ENCODE measurements around the gene IGLON5. TPM values are rescaled to one million over a fixed set of nuclear protein-coding genes. Genes with fewer than 3 reads are reported as not detected.

IGLON5 gene
- total RNA-seq, result not detected

DNA sequence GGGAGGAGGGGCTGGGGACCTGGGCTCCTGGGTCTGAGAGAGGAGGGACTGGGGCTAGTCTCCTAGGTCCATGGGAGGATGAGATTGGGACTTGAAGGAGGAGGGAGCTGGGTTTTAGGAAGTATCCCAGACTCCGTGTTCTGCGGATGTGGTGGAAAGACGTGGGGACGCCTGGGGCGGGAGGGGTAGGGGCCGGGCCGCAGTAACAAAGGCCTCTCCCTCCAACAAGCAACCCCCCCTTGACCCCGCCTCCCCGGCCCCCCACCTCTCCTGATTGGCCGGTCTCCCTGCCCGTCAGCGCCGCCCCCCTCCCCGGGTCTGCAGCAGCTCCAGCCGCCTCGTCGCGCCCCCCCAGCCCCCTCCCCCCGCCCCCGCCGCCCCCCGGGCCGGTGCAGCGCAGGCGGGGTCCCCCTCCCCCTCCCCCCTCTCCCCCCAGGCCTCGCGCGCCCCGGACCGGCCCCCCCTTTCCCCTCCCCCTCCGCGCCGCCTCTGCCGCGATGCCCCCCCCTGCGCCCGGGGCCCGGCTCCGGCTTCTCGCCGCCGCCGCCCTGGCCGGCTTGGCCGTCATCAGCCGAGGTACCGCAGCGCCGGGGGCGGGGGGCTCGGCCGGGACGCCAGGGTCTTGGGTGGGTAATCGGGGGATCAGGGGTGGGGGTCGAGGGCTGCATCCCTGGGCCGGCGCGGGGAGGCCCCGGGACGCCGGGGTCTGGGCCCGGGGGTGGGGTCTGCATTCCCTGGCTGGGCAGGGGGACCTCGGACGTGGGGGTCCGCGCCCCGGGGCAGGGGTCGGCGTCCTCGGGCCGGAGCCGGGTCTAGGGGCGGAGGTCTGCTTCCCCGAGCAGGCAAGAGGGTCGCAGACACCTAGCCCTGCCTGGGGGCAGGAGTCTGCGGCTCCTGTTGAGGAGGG is at the start of gene IGLON5:
IGLON5 (plus strand) TSS at position 294 of the 907 bp plus-strand sequence; CDS start at position 498, 204 bp downstream.
- in situ Hi-C loops (cut with MboI; ENCODE audit: low sequenced_read_pairs in 4 of 4), result no loop called here
- ATAC-seq (no peak), DNase-seq (no peak)
- TF ChIP-seq, protein P1, sequence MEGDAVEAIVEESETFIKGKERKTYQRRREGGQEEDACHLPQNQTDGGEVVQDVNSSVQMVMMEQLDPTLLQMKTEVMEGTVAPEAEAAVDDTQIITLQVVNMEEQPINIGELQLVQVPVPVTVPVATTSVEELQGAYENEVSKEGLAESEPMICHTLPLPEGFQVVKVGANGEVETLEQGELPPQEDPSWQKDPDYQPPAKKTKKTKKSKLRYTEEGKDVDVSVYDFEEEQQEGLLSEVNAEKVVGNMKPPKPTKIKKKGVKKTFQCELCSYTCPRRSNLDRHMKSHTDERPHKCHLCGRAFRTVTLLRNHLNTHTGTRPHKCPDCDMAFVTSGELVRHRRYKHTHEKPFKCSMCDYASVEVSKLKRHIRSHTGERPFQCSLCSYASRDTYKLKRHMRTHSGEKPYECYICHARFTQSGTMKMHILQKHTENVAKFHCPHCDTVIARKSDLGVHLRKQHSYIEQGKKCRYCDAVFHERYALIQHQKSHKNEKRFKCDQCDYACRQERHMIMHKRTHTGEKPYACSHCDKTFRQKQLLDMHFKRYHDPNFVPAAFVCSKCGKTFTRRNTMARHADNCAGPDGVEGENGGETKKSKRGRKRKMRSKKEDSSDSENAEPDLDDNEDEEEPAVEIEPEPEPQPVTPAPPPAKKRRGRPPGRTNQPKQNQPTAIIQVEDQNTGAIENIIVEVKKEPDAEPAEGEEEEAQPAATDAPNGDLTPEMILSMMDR (IDR thresholded peaks at IDR 0.05 in 4 of 5, conservative IDR thresholded peaks at IDR 0.05 in 1 of 5), result no peak
- TF ChIP-seq POLR2A (IDR thresholded peaks at IDR 0.05), result no peak
- Histone ChIP-seq H3K4me1 (no peaks in the 10 kb centered on the region), H3K27me3 (peaks cover 9 to 23% (median 15%) of the 10 kb centered on the region in 3 donors), H3K36me3 (no peaks in the 10 kb centered on the region), H3K9me3 (no peaks in the 10 kb centered on the region), H3K27ac (no peak within 1 kb of the TSS), H3K4me3 (no peak within 1 kb of the TSS)
- intact Hi-C loops (cut with DNase I; ENCODE audit: low total_unique reads), result no loop called here

DNA sequence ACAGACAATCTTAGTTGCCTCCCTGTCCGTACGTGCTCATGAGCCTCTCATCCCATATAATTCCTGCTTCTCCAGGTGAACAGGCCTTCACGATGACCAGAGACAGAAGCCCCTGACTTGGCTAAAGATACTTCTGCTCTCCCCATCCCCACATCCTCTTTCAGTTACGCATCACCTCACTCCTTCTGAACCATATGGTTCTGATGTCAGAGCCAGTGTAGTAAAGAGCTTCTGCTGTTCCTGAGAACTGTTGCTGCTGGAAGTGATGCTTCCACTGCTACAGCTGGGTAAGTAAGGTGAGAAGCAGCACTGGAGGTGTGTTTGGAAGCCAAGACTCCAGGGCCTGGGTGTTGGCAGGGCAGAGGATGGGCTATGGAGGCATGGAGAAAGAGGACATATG is 47.6 kb upstream of the IGLON5 start:
- H3K4me3 ChIP-seq, result no peak overlapping the region
- TF ChIP-seq, protein P1 (IDR thresholded peaks at IDR 0.05 in 4 of 5, conservative IDR thresholded peaks at IDR 0.05 in 1 of 5), result no peak
- no peak for TF ChIP-seq POLR2A (IDR thresholded peaks at IDR 0.05)
- DNase-seq (no peak), ATAC-seq (no peak)
- H3K36me3 ChIP-seq, result no peaks in the 10 kb centered on the region
- H3K27me3 ChIP-seq, result no peaks in the 10 kb centered on the region
- intact Hi-C loops (cut with DNase I; ENCODE audit: low total_unique reads) (no loop called here), in situ Hi-C loops (cut with MboI; ENCODE audit: low sequenced_read_pairs in 4 of 4) (no loop called here)
- no peaks in the 10 kb centered on the region for H3K4me1 ChIP-seq
- no peak overlapping the region for H3K27ac ChIP-seq
- H3K9me3 ChIP-seq, result no peaks in the 10 kb centered on the region

DNA sequence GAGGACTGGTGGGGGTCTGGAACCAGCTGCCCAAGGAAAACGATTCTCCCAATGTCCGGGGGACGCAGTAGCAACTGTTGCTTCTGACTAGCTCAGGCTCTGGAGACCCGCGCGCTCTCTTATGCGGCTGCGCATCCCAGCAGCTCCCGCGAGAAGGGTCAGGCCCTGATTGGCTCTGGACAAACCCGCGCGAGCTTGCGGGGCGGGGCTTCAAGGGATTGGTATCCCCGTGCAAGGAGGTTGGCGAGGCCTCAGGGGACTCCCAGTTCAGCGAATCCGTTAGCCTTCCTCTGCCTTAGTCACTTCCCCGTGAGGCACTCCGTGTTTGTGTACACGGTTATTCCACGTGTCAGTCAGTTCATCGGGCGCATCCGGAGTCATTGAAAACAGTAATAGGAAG is 40.4 kb upstream of the IGLON5 start:
- DNase-seq, result no peak
- no peaks in the 10 kb centered on the region for H3K36me3 ChIP-seq
- in situ Hi-C loops (cut with MboI; ENCODE audit: low sequenced_read_pairs in 4 of 4), result no loop called here
- H3K4me1 ChIP-seq, result no peaks in the 10 kb centered on the region
- H3K27me3 ChIP-seq, result no peaks in the 10 kb centered on the region
- TF ChIP-seq, protein P1 (IDR thresholded peaks at IDR 0.05 in 4 of 5, conservative IDR thresholded peaks at IDR 0.05 in 1 of 5), result no peak
- no peak for TF ChIP-seq POLR2A (IDR thresholded peaks at IDR 0.05)
- H3K27ac ChIP-seq, result no peak overlapping the region
- intact Hi-C loops (cut with DNase I; ENCODE audit: low total_unique reads), result no loop called here
- ATAC-seq, result no peak
- no peak overlapping the region for H3K4me3 ChIP-seq
- H3K9me3 ChIP-seq, result no peaks in the 10 kb centered on the region

DNA sequence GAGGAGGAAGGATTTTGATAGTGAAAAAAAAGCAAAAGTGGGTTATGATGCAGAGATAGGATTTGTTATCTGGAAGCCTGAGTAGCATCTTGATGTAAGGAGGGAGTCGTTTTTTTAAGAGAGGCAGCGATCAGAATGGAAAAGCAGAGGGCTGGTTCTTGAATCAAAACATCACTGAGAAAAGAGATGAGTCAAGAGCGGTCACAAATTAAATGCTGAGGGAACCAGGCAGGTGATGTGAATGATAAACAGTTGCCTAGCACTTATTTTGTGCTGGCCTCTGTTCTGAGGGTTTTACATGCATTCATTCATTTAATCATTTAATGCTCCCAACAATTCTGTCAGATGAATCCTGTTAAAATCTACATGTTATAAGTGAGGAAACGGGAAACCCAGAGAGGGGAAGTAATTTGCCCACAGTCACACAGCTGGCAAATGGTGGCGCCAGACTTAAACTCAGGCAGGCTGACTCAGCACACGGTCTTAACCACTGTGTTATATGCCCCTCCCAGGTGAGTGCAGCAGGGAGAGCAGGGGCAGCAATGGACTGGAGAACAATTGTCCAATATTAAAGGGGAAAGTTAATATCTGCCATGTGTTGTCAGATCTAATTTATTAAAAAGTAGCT is 39.1 kb upstream of the IGLON5 start:
- TF ChIP-seq, protein P1 (IDR thresholded peaks at IDR 0.05 in 4 of 5, conservative IDR thresholded peaks at IDR 0.05 in 1 of 5), result no peak
- no peak for TF ChIP-seq POLR2A (IDR thresholded peaks at IDR 0.05)
- H3K4me1 ChIP-seq, result no peaks in the 10 kb centered on the region
- intact Hi-C loops (cut with DNase I; ENCODE audit: low total_unique reads) (no loop called here), in situ Hi-C loops (cut with MboI; ENCODE audit: low sequenced_read_pairs in 4 of 4) (no loop called here)
- H3K4me3 ChIP-seq, result no peak overlapping the region
- no peaks in the 10 kb centered on the region for H3K27me3 ChIP-seq
- DNase-seq (no peak), ATAC-seq (no peak)
- no peak overlapping the region for H3K27ac ChIP-seq
- no peaks in the 10 kb centered on the region for H3K9me3 ChIP-seq
- no peaks in the 10 kb centered on the region for H3K36me3 ChIP-seq
